ENCODE results near the gene ADAT1.

ADAT1 gene

DNA sequence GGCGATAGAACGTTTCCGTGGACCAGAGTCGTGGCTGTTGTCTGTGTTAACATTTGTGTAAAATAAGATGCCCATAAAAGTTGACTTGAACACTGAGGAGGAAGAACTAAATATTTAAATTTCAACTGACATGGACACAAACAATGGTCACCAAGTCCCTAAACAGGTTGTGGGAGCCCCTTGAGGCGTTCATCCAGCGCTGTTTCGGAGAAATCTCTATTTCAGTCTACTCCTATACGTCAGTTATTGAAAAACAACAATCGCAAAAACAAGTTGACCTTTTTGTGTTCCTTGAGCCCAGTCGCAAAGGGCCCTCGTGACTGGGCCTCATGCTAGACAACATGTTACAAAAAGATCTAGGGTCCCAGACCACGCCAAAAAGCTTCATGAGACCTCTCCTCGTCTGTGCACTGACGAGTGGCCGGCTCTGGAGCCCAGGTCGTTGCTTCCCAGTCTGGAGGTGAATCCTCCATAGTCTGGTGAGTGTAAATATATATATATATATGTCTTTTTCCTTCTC lies 66.6 kb downstream of the ADAT1 start:
- no peak for TF ChIP-seq CTCF (IDR thresholded peaks at IDR 0.05; ENCODE audit: control insufficient read depth, extremely low read depth, insufficient read depth)
- H3K4me3 ChIP-seq (ENCODE audit: low read depth, low read length) = peak overlapping the region; percentile 72
- no peak for DNase-seq (ENCODE audit: low read depth)

- peak; percentile 83 for DNase-seq (ENCODE audit: low read depth)
- no peak for TF ChIP-seq CTCF (IDR thresholded peaks at IDR 0.05; ENCODE audit: control insufficient read depth, extremely low read depth, insufficient read depth)
- H3K4me3 ChIP-seq (ENCODE audit: low read depth, low read length) = peak within 1 kb of the TSS; percentile 72
Observed at GRCh38 chr16:75555707-75556430, 67.2 kb downstream of the ADAT1 start, which contains the start of gene TMEM231. TSS of gene TMEM231 (minus strand) at chr16:75556252. CDS start at chr16:75556209, 43 bp downstream.

GRCh38 chr16:75555213-75555706 lies 67.8 kb downstream of the ADAT1 start:
- TF ChIP-seq CTCF (IDR thresholded peaks at IDR 0.05; ENCODE audit: control insufficient read depth, extremely low read depth, insufficient read depth) = no peak
- peak; percentile 85 for DNase-seq (ENCODE audit: low read depth)
- H3K4me3 ChIP-seq (ENCODE audit: low read depth, low read length) = peak overlapping the region; percentile 72

DNA sequence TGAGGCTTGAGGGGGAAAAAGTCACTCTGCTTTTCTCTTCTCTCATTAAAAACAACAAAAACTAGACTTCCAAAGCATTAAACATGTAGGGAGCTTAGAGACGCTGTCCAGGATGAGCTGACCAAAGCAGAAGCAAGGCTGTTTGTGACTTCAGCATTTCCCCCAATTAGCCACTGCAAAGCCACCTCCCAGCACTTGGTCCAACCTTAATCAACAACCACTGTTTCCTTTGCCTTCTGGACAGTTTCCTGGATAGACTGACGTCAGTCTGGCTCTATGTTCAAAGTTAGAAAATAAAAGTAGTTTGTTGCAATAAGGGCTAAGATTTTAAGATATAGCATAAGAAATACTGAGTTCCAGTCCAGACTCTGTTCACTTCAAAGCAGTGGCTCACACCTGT lies 70.1 kb downstream of the ADAT1 start:
- no peak overlapping the region for H3K4me3 ChIP-seq (ENCODE audit: low read depth, low read length)
- DNase-seq (ENCODE audit: low read depth) = no peak
- TF ChIP-seq CTCF (IDR thresholded peaks at IDR 0.05; ENCODE audit: control insufficient read depth, extremely low read depth, insufficient read depth) = no peak

GRCh38 chr16:75550211-75550662 lies 72.8 kb downstream of the ADAT1 start:
- peak; percentile 57 for TF ChIP-seq CTCF (IDR thresholded peaks at IDR 0.05; ENCODE audit: control insufficient read depth, extremely low read depth, insufficient read depth)
- H3K4me3 ChIP-seq (ENCODE audit: low read depth, low read length) = no peak overlapping the region
- peak; percentile 62 for DNase-seq (ENCODE audit: low read depth)

Measured in LNCaP clone FGC (cell line).